ENCODE results near the gene ZNF76. TPM values are rescaled to one million over a fixed set of nuclear protein-coding genes. Genes with fewer than 3 reads are reported as not detected.

The ZNF76 gene
- total and polyA plus RNA-seq, 2 donors (not counting 3 experiments of a cell fraction or from before 2014, with no cell fraction given): 27.9 to 34.6 TPM

- dilution Hi-C loops (cut with MboI; ENCODE audit: extremely low pct_ligation_motif_present, low sequenced_read_pairs) (no loop called here), intact Hi-C loops (cut with micrococcal nuclease) (no loop called here)
- Histone ChIP-seq H3K27me3 (ENCODE audit: control insufficient read depth in 2 of 2, insufficient read depth in 2 of 2, low read length in 2 of 2) (no peaks in the 10 kb centered on the region), H3K79me2 (ENCODE audit: control insufficient read depth, insufficient read depth, low read length) (no peaks in the 10 kb centered on the region), H2AFZ (ENCODE audit: low read depth, low read length) (no peak overlapping the region), H3K4me2 (ENCODE audit: insufficient read depth, low read length) (no peak overlapping the region), H3K36me3 (ENCODE audit: control insufficient read depth in 2 of 2, extremely low read depth in 1 of 2, insufficient read depth in 2 of 2, low read length in 2 of 2) (no peaks in the 10 kb centered on the region), H4K20me1 (replicated peaks; ENCODE audit: control insufficient read depth, extremely low read depth, insufficient read depth, low read length) (no peaks in the 10 kb centered on the region), H3K9ac (replicated peaks; ENCODE audit: extremely low read depth, insufficient read depth, low read length) (no peak overlapping the region), H3K27ac (ENCODE audit: insufficient read depth, low read depth, low read length) (no peak overlapping the region), H3K4me1 (ENCODE audit: control insufficient read depth, extremely low read depth, insufficient read depth, low read length) (no peaks in the 10 kb centered on the region), H3K9me3 (replicated peaks; ENCODE audit: control insufficient read depth, insufficient read depth, low read length) (no peaks in the 10 kb centered on the region), H3K4me3 (replicated peaks in 1 of 3; ENCODE audit: insufficient read depth in 1 of 3, low read depth in 1 of 3, low read length in 3 of 3) (no peak overlapping the region), H3K9me1 (replicated peaks; ENCODE audit: control insufficient read depth, extremely low read depth, insufficient read depth, low read length) (no peaks in the 10 kb centered on the region)
- TF ChIP-seq EZH2 (IDR thresholded peaks at IDR 0.05; ENCODE audit: borderline replicate concordance, low read depth, low read length, severe bottlenecking) (no peak), GATA2 (IDR thresholded peaks at IDR 0.05; ENCODE audit: insufficient read depth, insufficient read length, low read depth, low read length) (no peak), MAX (IDR thresholded peaks at IDR 0.05; ENCODE audit: insufficient read depth, insufficient read length) (no peak), POLR2A (IDR thresholded peaks at IDR 0.05; ENCODE audit: low read depth, low read length) (no peak), MYC (IDR thresholded peaks at IDR 0.05; ENCODE audit: low read depth, low read length) (no peak), JUN (IDR thresholded peaks at IDR 0.05; ENCODE audit: borderline replicate concordance, insufficient read depth, insufficient read length, low read depth) (no peak), CTCF (IDR thresholded peaks at IDR 0.05; ENCODE audit: extremely low read depth in 1 of 2, insufficient read depth in 1 of 2, low read depth in 1 of 2, low read length in 2 of 2) (no peak)
- POLR2A ChIA-PET: interaction anchor here (1.0 kb wide), 1 partner anchor 12 kb away, joined by 3 read pairs; no protein-coding TSS in a partner anchor
- DNase-seq (ENCODE audit: low read depth, low spot score): no peak
- BruUV-seq (replicated peaks): no TSS peak
- CTCF ChIA-PET: interaction anchor here (1.3 to 5.1 kb wide), 6 partner anchors 9 to 55 kb away, joined by 3 to 48 read pairs (median 4); no protein-coding TSS in a partner anchor
- FAIRE-seq: no peak
Observed at GRCh38 chr6:35230498-35230897, 29.0 kb upstream of the ZNF76 start.
